Measurements from ENCODE around the gene PDGFD.

The PDGFD gene

DNA sequence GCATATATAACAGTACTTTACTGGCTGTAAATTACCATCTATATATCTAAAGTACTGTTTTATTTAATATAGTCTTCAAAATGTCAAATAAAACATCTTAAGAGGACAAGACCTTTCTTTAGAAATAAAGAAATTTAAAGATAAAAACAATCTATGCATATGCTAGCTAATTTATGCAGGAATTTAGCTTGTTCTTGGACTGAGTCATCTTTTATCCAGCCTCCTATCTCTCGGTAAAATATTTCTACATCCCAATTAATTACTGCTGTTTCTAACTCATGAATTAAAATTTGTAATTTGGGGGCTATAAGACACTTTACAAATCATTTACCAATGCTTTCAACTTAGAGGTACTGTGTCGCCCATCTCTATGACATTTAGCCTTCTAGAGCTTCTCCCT, 200.3 kb downstream of the PDGFD start:
- Histone ChIP-seq H3K9me3 (ENCODE audit: insufficient read depth, low read depth, low read length) (no peaks in the 10 kb centered on the region), H3K36me3 (ENCODE audit: insufficient read depth, low read depth, low read length) (no peaks in the 10 kb centered on the region), H3K27ac (ENCODE audit: low read length) (no peak overlapping the region), H3K9ac (ENCODE audit: low read depth, low read length) (no peak overlapping the region), H3K4me1 (ENCODE audit: insufficient read depth, low read length) (no peaks in the 10 kb centered on the region; the same call in none of the 2 replicates), H3K27me3 (ENCODE audit: insufficient read depth, low read length) (no peaks in the 10 kb centered on the region), H3K4me3 (ENCODE audit: low read length) (no peak overlapping the region)

DNA sequence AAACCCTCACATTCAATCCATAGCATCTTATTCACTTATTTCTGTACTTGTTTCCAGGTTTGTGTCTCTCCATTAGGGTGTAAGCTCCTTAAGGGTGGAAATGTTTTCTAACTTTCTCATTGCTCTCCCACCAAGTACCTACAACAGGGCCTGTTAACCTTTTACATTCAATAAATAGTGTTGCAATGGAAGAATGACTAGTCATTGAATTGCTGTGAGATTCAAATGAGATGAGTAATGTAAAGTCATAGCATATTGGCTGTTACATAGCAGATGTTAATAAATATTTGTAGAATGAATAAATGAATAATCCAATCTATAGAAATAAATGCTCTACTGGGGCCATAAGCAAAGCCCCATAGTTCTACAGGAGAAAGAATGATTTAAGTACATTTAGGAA, 202.9 kb downstream of the PDGFD start:
- Histone ChIP-seq H3K27ac (ENCODE audit: low read length) (no peak overlapping the region), H3K36me3 (ENCODE audit: insufficient read depth, low read depth, low read length) (no peaks in the 10 kb centered on the region), H3K27me3 (ENCODE audit: insufficient read depth, low read length) (no peaks in the 10 kb centered on the region)

DNA sequence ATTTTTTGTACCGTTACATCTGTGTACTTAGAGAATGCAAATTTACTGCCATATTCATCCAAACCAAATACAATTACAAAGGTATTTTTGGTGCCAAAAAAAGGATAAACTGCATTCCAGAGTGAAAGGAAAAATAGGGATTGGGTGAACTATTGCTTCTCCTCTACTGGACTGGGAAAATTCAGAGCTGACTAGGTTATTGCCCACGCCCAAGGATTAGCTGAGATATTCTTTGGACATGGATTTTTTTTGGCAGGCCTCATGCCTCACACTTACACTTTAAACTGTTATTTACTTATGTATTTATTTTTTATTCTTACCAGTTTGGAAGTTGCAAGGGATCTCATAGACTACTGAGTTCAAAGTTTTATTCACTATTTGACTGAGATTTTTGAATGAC, 203.8 kb downstream of the PDGFD start:
- Histone ChIP-seq H3K9ac (ENCODE audit: low read depth, low read length) (no peak overlapping the region), H3K9me3 (ENCODE audit: insufficient read depth, low read depth, low read length) (no peaks in the 10 kb centered on the region), H3K36me3 (ENCODE audit: insufficient read depth, low read depth, low read length) (no peaks in the 10 kb centered on the region), H3K4me3 (ENCODE audit: low read length) (no peak overlapping the region), H3K27me3 (ENCODE audit: insufficient read depth, low read length) (no peaks in the 10 kb centered on the region), H3K4me1 (ENCODE audit: insufficient read depth, low read length) (no peaks in the 10 kb centered on the region; the same call in none of the 2 replicates), H3K27ac (ENCODE audit: low read length) (no peak overlapping the region)

More for the DNA sequence above, 202.9 kb downstream of the PDGFD start:
- Histone ChIP-seq H3K4me3 (ENCODE audit: low read length) (no peak overlapping the region), H3K9me3 (ENCODE audit: insufficient read depth, low read depth, low read length) (no peaks in the 10 kb centered on the region), H3K9ac (ENCODE audit: low read depth, low read length) (no peak overlapping the region), H3K4me1 (ENCODE audit: insufficient read depth, low read length) (no peaks in the 10 kb centered on the region; the same call in none of the 2 replicates)

DNA sequence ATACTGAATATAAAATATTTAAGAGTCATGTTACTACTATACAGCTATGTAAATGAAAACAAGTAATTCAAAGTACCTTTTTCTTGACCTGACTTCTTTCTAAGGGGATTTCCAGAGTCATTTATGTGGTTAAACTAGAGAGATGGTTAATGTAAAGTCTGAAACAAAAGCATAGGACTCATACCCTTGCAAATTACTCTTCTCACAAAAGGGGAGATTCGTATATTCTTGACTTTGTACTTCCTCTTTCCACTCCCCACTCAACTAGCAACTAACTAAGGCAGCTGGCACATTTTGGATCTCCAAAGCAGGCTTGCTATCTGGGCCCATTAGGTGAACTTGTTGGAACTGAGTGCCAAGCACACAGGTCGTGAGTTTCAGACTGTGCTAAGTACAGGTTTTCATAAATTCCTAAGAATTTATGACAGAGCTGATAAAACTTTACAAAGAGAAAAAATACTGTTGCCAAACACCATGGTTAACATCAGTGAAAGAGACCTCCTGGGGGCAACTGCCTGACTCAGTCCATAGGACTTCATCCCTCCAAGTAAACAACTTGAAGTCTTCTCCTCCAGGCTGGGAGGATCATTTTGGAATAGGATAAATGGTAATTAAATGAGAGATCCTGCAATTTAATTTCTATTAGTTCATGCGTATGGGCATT, 204.5 kb downstream of the PDGFD start:
- no peak overlapping the region for H3K27ac ChIP-seq (ENCODE audit: low read length)

DNA sequence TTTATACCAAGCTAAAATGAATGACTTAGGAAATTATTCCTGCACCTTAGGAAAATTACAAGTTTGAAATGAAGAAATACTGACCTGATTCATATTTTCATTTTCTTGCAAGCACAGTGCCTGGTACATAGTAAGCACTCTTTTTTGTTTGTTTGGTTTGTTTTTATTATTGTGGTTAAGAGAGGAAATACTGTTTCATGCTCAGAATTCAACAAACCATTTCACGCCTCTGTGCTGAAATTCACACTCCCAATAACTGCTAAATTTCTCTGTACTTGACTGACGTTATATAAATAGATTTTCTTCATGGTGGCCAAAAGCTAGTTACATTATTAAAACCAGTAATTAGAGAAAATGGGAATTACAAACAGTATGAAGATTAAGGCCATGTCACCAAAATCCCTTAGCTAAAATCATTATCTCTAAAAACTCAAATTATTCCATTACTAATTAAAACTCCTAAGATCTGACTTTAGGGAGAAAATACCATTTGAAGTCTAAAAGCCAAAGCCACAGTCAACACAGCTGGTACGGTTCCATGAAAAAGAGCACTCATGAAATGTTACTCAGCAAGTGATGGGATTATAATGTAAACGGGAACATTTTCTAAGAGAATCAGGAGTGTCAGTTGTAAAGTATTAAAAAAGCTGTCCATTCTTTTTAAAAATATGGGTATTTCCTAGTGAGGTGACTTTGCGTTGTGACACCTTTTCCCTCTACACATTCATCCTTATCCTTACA, 205.3 kb downstream of the PDGFD start:
- H3K9me3 ChIP-seq (ENCODE audit: insufficient read depth, low read depth, low read length), result no peaks in the 10 kb centered on the region
- no peaks in the 10 kb centered on the region; the same call in none of the 2 replicates for H3K4me1 ChIP-seq (ENCODE audit: insufficient read depth, low read length)
- H3K27ac ChIP-seq (ENCODE audit: low read length), result no peak overlapping the region
- no peaks in the 10 kb centered on the region for H3K36me3 ChIP-seq (ENCODE audit: insufficient read depth, low read depth, low read length)
- no peak overlapping the region for H3K9ac ChIP-seq (ENCODE audit: low read depth, low read length)
- no peaks in the 10 kb centered on the region for H3K27me3 ChIP-seq (ENCODE audit: insufficient read depth, low read length)
- no peak overlapping the region for H3K4me3 ChIP-seq (ENCODE audit: low read length)

More for the DNA sequence above, 204.5 kb downstream of the PDGFD start:
- H3K4me3 ChIP-seq (ENCODE audit: low read length), result no peak overlapping the region
- H3K9ac ChIP-seq (ENCODE audit: low read depth, low read length), result no peak overlapping the region
- no peaks in the 10 kb centered on the region; the same call in none of the 2 replicates for H3K4me1 ChIP-seq (ENCODE audit: insufficient read depth, low read length)
- H3K27me3 ChIP-seq (ENCODE audit: insufficient read depth, low read length), result no peaks in the 10 kb centered on the region
- H3K9me3 ChIP-seq (ENCODE audit: insufficient read depth, low read depth, low read length), result no peaks in the 10 kb centered on the region
- no peaks in the 10 kb centered on the region for H3K36me3 ChIP-seq (ENCODE audit: insufficient read depth, low read depth, low read length)

DNA sequence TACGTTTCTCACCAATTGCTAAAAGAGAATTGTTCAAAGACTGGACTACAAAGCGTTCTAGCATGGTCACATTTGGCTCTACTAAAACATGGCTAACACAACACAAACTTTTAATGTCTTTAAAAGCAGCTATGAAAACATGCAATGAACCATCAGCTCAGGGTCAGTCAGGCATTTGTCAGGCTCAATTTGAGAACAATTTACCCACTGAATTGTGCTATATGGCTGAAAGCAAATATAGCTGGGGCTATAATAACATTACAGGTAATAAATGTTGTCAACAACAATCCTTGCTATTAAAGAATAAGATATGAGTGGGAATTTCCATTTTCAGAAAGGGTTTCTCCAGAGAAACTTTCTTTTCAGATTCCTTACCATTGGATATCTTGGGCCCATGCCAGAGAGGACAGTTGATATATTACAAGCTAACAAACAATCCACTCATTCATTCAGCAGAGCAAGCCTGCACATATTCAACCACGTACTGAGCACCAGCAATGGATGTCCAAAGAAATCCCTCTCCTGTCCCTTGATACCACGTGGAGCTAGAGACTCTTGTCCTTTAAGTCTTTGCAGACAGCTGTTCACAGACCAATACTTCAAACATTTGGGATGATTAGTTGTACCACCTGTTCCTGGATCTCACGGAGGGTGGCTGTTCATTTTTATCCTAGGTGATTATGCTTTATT, 210.0 kb downstream of the PDGFD start:
- H3K4me3 ChIP-seq (ENCODE audit: low read length), result no peak overlapping the region
- no peaks in the 10 kb centered on the region for H3K27me3 ChIP-seq (ENCODE audit: insufficient read depth, low read length)
- no peaks in the 10 kb centered on the region for H3K9me3 ChIP-seq (ENCODE audit: insufficient read depth, low read depth, low read length)
- no peak overlapping the region for H3K9ac ChIP-seq (ENCODE audit: low read depth, low read length)
- H3K27ac ChIP-seq (ENCODE audit: low read length), result no peak overlapping the region
- no peaks in the 10 kb centered on the region for H3K4me1 ChIP-seq (ENCODE audit: insufficient read depth, low read length)
- no peaks in the 10 kb centered on the region for H3K36me3 ChIP-seq (ENCODE audit: insufficient read depth, low read depth, low read length)

DNA sequence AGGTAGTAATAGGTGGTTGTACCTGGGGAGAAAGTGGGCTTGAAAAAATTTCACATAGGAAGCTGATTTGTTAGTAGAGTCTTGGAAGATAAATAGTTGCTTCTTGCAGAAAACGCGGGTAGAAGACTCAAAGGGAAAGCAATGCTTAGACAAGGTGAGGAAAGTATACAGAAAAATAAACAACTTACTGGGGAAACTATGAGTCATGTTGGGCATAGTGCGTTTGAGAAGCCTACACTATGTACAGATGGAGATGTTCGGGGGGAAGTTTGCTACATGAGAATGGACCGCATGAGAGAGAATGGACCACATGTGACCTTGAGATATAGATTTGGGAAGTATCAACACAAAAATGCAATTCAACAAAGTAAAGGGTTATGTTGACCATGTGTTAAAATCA, 214.2 kb downstream of the PDGFD start:
- H3K27me3 ChIP-seq (ENCODE audit: insufficient read depth, low read length), result no peaks in the 10 kb centered on the region
- no peak overlapping the region for H3K27ac ChIP-seq (ENCODE audit: low read length)
- no peak overlapping the region for H3K4me3 ChIP-seq (ENCODE audit: low read length)
- H3K9ac ChIP-seq (ENCODE audit: low read depth, low read length), result no peak overlapping the region
- H3K4me1 ChIP-seq (ENCODE audit: insufficient read depth, low read length), result no peaks in the 10 kb centered on the region
- no peaks in the 10 kb centered on the region for H3K9me3 ChIP-seq (ENCODE audit: insufficient read depth, low read depth, low read length)
- no peaks in the 10 kb centered on the region for H3K36me3 ChIP-seq (ENCODE audit: insufficient read depth, low read depth, low read length)

DNA sequence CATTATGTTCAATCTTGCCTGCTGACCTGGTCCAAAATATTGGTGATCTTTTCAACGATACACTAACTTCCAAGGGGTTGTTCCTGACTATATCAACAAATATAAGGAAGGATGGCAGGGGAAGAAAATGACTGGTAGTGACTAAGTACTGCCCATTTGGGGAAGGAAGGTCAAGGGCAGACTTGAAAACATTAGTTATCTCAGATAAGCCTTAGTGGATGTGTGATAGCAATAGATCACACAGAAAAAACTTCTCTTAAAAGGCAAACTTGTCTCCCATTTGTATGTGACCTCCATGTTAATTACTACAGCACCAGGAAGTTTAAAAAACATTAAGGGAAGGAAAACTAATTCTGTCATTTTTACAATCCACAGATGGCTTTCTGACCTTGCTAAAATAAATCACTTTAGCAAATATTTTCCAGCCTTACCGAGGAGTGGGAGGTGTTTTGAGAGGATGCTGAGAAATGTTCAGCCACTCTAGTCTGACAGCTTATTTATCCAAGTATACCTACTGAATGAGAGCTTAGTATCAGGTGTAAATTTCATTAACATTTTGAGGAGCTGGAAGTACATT, 215.7 kb downstream of the PDGFD start:
- Histone ChIP-seq H3K4me1 (ENCODE audit: insufficient read depth, low read length) (no peaks in the 10 kb centered on the region), H3K4me3 (ENCODE audit: low read length) (no peak overlapping the region), H3K9me3 (ENCODE audit: insufficient read depth, low read depth, low read length) (no peaks in the 10 kb centered on the region), H3K27me3 (ENCODE audit: insufficient read depth, low read length) (no peaks in the 10 kb centered on the region), H3K27ac (ENCODE audit: low read length) (no peak overlapping the region), H3K36me3 (ENCODE audit: insufficient read depth, low read depth, low read length) (no peaks in the 10 kb centered on the region), H3K9ac (ENCODE audit: low read depth, low read length) (no peak overlapping the region)

DNA sequence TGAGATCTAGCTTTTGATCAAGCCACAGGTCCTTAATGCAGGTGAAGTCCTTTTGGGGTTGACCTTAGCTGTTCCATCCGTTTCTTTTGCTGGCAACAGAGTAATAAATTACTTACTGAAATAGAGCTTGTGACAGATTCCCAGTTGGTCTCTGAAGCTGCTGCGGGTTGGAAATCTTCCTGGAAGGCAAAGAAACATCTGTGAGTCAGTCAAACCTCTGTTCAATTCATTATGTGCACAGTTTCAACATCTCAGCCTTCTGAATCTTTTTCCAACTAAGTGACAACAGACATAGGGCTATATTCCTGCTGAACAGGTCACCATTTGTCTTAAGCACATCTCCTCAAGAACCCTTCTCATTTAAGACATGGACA, 216.4 kb downstream of the PDGFD start:
- Histone ChIP-seq H3K9me3 (ENCODE audit: insufficient read depth, low read depth, low read length) (no peaks in the 10 kb centered on the region), H3K36me3 (ENCODE audit: insufficient read depth, low read depth, low read length) (no peaks in the 10 kb centered on the region), H3K27me3 (ENCODE audit: insufficient read depth, low read length) (no peaks in the 10 kb centered on the region), H3K4me1 (ENCODE audit: insufficient read depth, low read length) (no peaks in the 10 kb centered on the region), H3K27ac (ENCODE audit: low read length) (no peak overlapping the region), H3K9ac (ENCODE audit: low read depth, low read length) (no peak overlapping the region), H3K4me3 (ENCODE audit: low read length) (no peak overlapping the region)

DNA sequence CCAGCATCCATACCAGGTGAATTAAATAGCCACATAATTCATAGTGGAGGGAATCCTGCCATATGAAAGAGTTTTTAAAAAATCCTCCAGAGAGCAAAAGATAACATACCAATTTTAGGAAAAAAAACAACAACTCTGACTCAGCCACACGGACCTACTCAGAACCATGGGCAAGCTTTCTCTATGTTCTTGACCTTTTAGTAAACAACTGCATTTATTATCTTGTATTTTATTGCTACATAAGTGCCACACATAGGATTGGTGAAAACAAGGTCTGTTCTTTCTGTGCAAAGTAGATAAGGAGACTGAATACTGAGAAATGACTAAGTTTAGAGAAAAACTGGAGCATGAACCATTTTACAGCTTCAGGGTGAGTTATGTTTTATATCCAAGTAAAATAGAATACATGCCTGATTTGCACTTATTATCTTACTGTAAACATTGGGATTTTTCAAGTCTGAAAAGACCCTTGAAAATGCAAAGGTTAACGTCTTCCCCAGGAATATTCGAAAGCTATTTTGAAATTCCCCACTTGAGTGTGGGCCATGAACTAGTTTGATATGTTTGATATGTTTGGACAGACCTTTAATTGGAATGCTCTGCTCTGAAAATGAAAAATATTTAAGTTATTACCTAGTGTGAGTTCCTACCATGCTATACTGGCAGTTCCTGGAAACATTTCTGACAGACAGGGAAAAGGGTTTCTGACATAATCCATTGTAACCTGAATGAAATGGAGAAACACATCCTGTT, 217.0 kb downstream of the PDGFD start:
- Histone ChIP-seq H3K9me3 (ENCODE audit: insufficient read depth, low read depth, low read length) (no peaks in the 10 kb centered on the region), H3K36me3 (ENCODE audit: insufficient read depth, low read depth, low read length) (no peaks in the 10 kb centered on the region), H3K4me1 (ENCODE audit: insufficient read depth, low read length) (no peaks in the 10 kb centered on the region), H3K27me3 (ENCODE audit: insufficient read depth, low read length) (no peaks in the 10 kb centered on the region), H3K9ac (ENCODE audit: low read depth, low read length) (no peak overlapping the region), H3K27ac (ENCODE audit: low read length) (no peak overlapping the region), H3K4me3 (ENCODE audit: low read length) (no peak overlapping the region)

DNA sequence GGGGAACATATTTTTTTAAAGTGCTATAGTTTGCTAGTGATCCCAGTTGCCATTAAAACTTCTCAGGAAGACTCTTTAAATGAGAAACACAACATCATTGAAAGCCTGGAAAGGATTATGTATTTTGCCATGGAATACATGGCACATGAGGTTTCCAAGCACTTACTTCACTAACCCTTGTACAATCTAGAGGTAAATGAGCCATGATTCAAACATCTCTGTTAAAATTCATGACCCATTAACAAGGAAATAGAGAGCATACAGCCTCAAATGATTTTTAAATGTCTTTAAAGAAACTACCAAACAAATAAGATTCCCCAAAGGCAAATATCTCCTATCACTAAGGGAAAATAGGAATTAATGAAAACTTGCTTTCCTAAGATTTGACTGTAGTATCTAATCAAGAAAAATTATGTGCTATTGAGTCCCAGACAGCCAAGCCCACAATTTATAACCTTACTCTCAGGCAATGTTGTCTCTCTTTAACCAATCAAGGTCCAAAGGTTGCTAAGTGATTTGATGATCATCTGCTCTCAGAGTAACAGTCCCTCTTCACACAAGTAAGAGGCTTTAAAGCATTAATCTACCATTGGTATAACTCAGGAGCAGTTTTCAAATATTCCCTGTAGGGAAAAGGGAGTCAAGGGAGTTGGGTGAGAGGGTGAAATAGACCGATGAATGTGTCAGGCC, 219.6 kb downstream of the PDGFD start:
- no peaks in the 10 kb centered on the region for H3K4me1 ChIP-seq (ENCODE audit: insufficient read depth, low read length)
- H3K27me3 ChIP-seq (ENCODE audit: insufficient read depth, low read length), result no peaks in the 10 kb centered on the region
- no peaks in the 10 kb centered on the region for H3K36me3 ChIP-seq (ENCODE audit: insufficient read depth, low read depth, low read length)
- no peaks in the 10 kb centered on the region for H3K9me3 ChIP-seq (ENCODE audit: insufficient read depth, low read depth, low read length)
- H3K9ac ChIP-seq (ENCODE audit: low read depth, low read length), result no peak overlapping the region
- no peak overlapping the region for H3K4me3 ChIP-seq (ENCODE audit: low read length)
- H3K27ac ChIP-seq (ENCODE audit: low read length), result no peak overlapping the region

Measured in iPS-20b (cell line).